Liver (tissue), 9 donors: ENCODE results near the gene CDH24. TPM values are rescaled to one million over a fixed set of nuclear protein-coding genes. Genes with fewer than 3 reads are reported as not detected.

Experiments used
- DNase-seq: peaks from one replicate; pipeline ENCODE4 v3.0.0-alpha.2; 2017; ENCODE audit warnings: low spot score
- H3K27ac ChIP-seq, 2 donors: one replicate each; pipeline ENCODE4 v1.7.0; 2013; ENCODE audit warnings: inconsistent platforms in 2 of 2, low read length in 2 of 2, control low read depth in 1 of 2, low read depth in 1 of 2, mild to moderate bottlenecking in 1 of 2
- H3K27me3 ChIP-seq, 4 donors: one replicate each; pipeline versions ENCODE4 v1.6.1 to v1.7.0; 2013; ENCODE audit warnings: low read length in 3 of 4, inconsistent platforms in 1 of 4, mild to moderate bottlenecking in 1 of 4, moderate library complexity in 1 of 4; ENCODE audit not compliant: control insufficient read depth in 4 of 4, insufficient read depth in 4 of 4
- H3K36me3 ChIP-seq, 4 donors: one replicate each; pipeline versions ENCODE4 v1.6.1 to v1.7.0; 2013; ENCODE audit warnings: low read length in 3 of 4, mild to moderate bottlenecking in 3 of 4, low read depth in 1 of 4, moderate library complexity in 1 of 4; ENCODE audit not compliant: control insufficient read depth in 4 of 4, insufficient read depth in 3 of 4
- H3K4me1 ChIP-seq, 4 donors: one replicate each; pipeline versions ENCODE4 v1.6.1 to v1.7.0; 2013; ENCODE audit warnings: low read length in 3 of 4, mild to moderate bottlenecking in 3 of 4, moderate library complexity in 1 of 4; ENCODE audit not compliant: control insufficient read depth in 4 of 4, insufficient read depth in 4 of 4
- H3K4me3 ChIP-seq, 3 donors: one replicate each; pipeline versions ENCODE4 v1.6.1 to v1.7.0; 2013; ENCODE audit warnings: low read length in 3 of 3, control low read depth in 1 of 3, low read depth in 1 of 3, mild to moderate bottlenecking in 1 of 3
- H3K9ac ChIP-seq, 2 donors: one replicate each; pipeline ENCODE4 v1.7.0; 2013; ENCODE audit warnings: low read length in 2 of 2, mild to moderate bottlenecking in 2 of 2, moderate library complexity in 2 of 2, control low read depth in 1 of 2, low read depth in 1 of 2
- H3K9me3 ChIP-seq, 4 donors: one replicate each; pipeline versions ENCODE4 v1.6.1 to v1.7.0; 2013; ENCODE audit warnings: low read length in 3 of 4; ENCODE audit not compliant: control insufficient read depth in 4 of 4
- ATF3 ChIP-seq: IDR thresholded peaks from 2 replicates; pipeline ENCODE4 v1.6.1; 2016; ENCODE audit warnings: antibody characterized with exemption
- CTCF ChIP-seq: fragments of 150-350 bp; IDR thresholded peaks from 2 replicates; pipeline ENCODE4 v1.5.1; 2017; ENCODE audit warnings: improper control_type of control experiment, low read depth, low read length; ENCODE audit not compliant: missing input control
- EGR1 ChIP-seq, 2 donors: IDR thresholded peaks; 2 replicates each; pipeline ENCODE4 v1.6.1; 2016 to 2018; ENCODE audit warnings: antibody characterized with exemption in 2 of 2, low read depth in 2 of 2
- FOXA1 ChIP-seq: IDR thresholded peaks from 2 replicates; pipeline ENCODE4 v1.6.1; 2016; ENCODE audit warnings: antibody characterized with exemption
- FOXA2 ChIP-seq: IDR thresholded peaks from 2 replicates; pipeline ENCODE4 v1.6.1; 2016; ENCODE audit warnings: antibody characterized with exemption
- GABPA ChIP-seq, 2 donors: IDR thresholded peaks in 1 of 2; conservative IDR thresholded peaks in 1 of 2; 2 replicates each; pipeline ENCODE4 v1.6.1; 2016; ENCODE audit warnings: antibody characterized with exemption in 2 of 2, mild to moderate bottlenecking in 1 of 2, moderate library complexity in 1 of 2
- HNF4A ChIP-seq, 2 donors: conservative IDR thresholded peaks; 2 replicates each; pipeline ENCODE4 v1.6.1; 2016; ENCODE audit warnings: antibody characterized with exemption in 2 of 2, mild to moderate bottlenecking in 2 of 2
- HNF4G ChIP-seq: IDR thresholded peaks from 2 replicates; pipeline ENCODE4 v1.6.1; 2016; ENCODE audit warnings: antibody characterized with exemption
- JUND ChIP-seq, 2 donors: IDR thresholded peaks; 2 replicates each; pipeline ENCODE4 v1.6.1; 2016; ENCODE audit warnings: antibody characterized with exemption in 2 of 2
- MAX ChIP-seq: IDR thresholded peaks from 2 replicates; pipeline ENCODE4 v1.6.1; 2016; ENCODE audit warnings: antibody characterized with exemption
- NR2F2 ChIP-seq: IDR thresholded peaks from 2 replicates; pipeline ENCODE4 v1.6.1; 2016; ENCODE audit warnings: antibody characterized with exemption
- RAD21 ChIP-seq, 2 donors: IDR thresholded peaks; 2 replicates each; pipeline ENCODE4 v1.6.1; 2016; ENCODE audit warnings: antibody characterized with exemption in 2 of 2, mild to moderate bottlenecking in 2 of 2
- REST ChIP-seq: IDR thresholded peaks from 2 replicates; pipeline ENCODE4 v1.6.1; 2016; ENCODE audit warnings: antibody characterized with exemption, mild to moderate bottlenecking
- RXRA ChIP-seq, 2 donors: IDR thresholded peaks; 2 replicates each; pipeline ENCODE4 v1.6.1; 2017 to 2018; ENCODE audit warnings: antibody characterized with exemption in 2 of 2, mild to moderate bottlenecking in 1 of 2
- SP1 ChIP-seq: IDR thresholded peaks from 2 replicates; pipeline ENCODE4 v1.6.1; 2018; ENCODE audit warnings: antibody characterized with exemption, mild to moderate bottlenecking
- TAF1 ChIP-seq: conservative IDR thresholded peaks from 2 replicates; pipeline ENCODE4 v1.6.1; 2016; ENCODE audit warnings: antibody characterized with exemption, mild to moderate bottlenecking
- YY1 ChIP-seq: IDR thresholded peaks from 2 replicates; pipeline ENCODE4 v1.6.1; 2016; ENCODE audit warnings: antibody characterized with exemption, mild to moderate bottlenecking
- ZBTB33 ChIP-seq: IDR thresholded peaks from 2 replicates; pipeline ENCODE4 v1.6.1; 2016; ENCODE audit warnings: antibody characterized with exemption
- WGBS: extraction: QIAGEN DNeasy Blood & Tissue Kit; methylation state at CpG from one replicate; pipeline ENCODE4 v1.1.7; 2013; 5-methylcytosine and 5-hydroxymethylcytosine counted together
- polyA plus RNA-seq, 2 donors: library from polyadenylated mRNA; stranded (reverse) in 1 of 2; unstranded in 1 of 2; fragments of 200-250 nt in 1 of 2; fragments of >200 nt in 1 of 2; fragmentation: Nextera tagmentation in 1 of 2; extraction: Ambion mirVana in 1 of 2; gene quantifications; one replicate each; pipeline versions ENCODE4 v1.2.1 to v1.2.3, GENCODE V29; 2013 to 2015
- total RNA-seq, 2 donors: library from RNA; depleted of rRNA; stranded (reverse); fragments of >200 nt; gene quantifications; one replicate each; pipeline ENCODE4 v1.2.3, GENCODE V29; 2014
- donor health status: healthy.
- donor health status: healthy.
- donor health status: healthy.
- donor health status: healthy.
- donor health status: healthy.

The CDH24 gene
- total and polyA plus RNA-seq, 4 donors, result 0.23 to 0.50 (median 0.38) TPM; not detected in 1

GRCh38 chr14:23033801-23034497 lies 23.4 kb downstream of the CDH24 start:
- Histone ChIP-seq H3K36me3 (peaks cover 6 to 19% (median 16%) of the 10 kb centered on the region in 4 donors), H3K9ac (peak overlapping the region; percentile 81 to 94), H3K4me3 (peak overlapping the region; percentile 78 to 91 (median 83)), H3K27me3 (no peaks in the 10 kb centered on the region), H3K9me3 (no peaks in the 10 kb centered on the region), H3K27ac (peak overlapping the region; percentile 91 to 95), H3K4me1 (peaks cover 5 to 12% (median 8%) of the 10 kb centered on the region in 4 donors)
- TF ChIP-seq CTCF, result no peak
- TF ChIP-seq FOXA1, result no peak
- no peak for TF ChIP-seq MAX
- TF ChIP-seq EGR1 (IDR thresholded peaks at IDR 0.05; ENCODE audit: low read depth in 2 of 2), result no peak
- TF ChIP-seq RAD21 (IDR thresholded peaks at IDR 0.05), result no peak
- TF ChIP-seq YY1, result no peak
- TF ChIP-seq RXRA (IDR thresholded peaks at IDR 0.05), result no peak
- no peak for TF ChIP-seq FOXA2
- no peak for TF ChIP-seq HNF4G
- TF ChIP-seq NR2F2, result no peak
- no peak for TF ChIP-seq ZBTB33
- TF ChIP-seq TAF1, result no peak
- TF ChIP-seq GABPA (IDR thresholded peaks at IDR 0.05 in 1 of 2, conservative IDR thresholded peaks at IDR 0.05 in 1 of 2), result no peak
- TF ChIP-seq JUND (IDR thresholded peaks at IDR 0.05), result no peak
- no peak for TF ChIP-seq HNF4A (conservative IDR thresholded peaks at IDR 0.05)
- no peak for DNase-seq
- WGBS, result 41% methylated on average over 17 of the region's 17 CpGs

GRCh38 chr14:23033251-23033727 lies 24.0 kb downstream of the CDH24 start:
- Histone ChIP-seq H3K4me3 (no peak overlapping the region), H3K36me3 (peaks cover 6 to 22% (median 19%) of the 10 kb centered on the region in 4 donors), H3K27me3 (no peaks in the 10 kb centered on the region), H3K9me3 (no peaks in the 10 kb centered on the region), H3K4me1 (peaks cover 5 to 13% (median 9%) of the 10 kb centered on the region in 4 donors), H3K27ac (no peak overlapping the region), H3K9ac (no peak overlapping the region)
- 94% methylated on average over 10 of the region's 10 CpGs for WGBS
- DNase-seq, result peak; percentile 32
- TF ChIP-seq FOXA1, result no peak
- no peak for TF ChIP-seq HNF4G
- no peak for TF ChIP-seq JUND (IDR thresholded peaks at IDR 0.05)
- no peak for TF ChIP-seq REST
- no peak for TF ChIP-seq ATF3
- TF ChIP-seq EGR1 (IDR thresholded peaks at IDR 0.05; ENCODE audit: low read depth in 2 of 2), result no peak
- no peak for TF ChIP-seq RAD21 (IDR thresholded peaks at IDR 0.05)
- no peak for TF ChIP-seq NR2F2
- TF ChIP-seq HNF4A (conservative IDR thresholded peaks at IDR 0.05), result no peak
- TF ChIP-seq RXRA (IDR thresholded peaks at IDR 0.05), result no peak
- no peak for TF ChIP-seq MAX
- no peak for TF ChIP-seq SP1
- TF ChIP-seq FOXA2, result no peak
- no peak for TF ChIP-seq YY1
- no peak for TF ChIP-seq ZBTB33
- no peak for TF ChIP-seq TAF1
- TF ChIP-seq GABPA (IDR thresholded peaks at IDR 0.05 in 1 of 2, conservative IDR thresholded peaks at IDR 0.05 in 1 of 2), result no peak
